Measurements from ENCODE around the gene MMP14.
"Not testable (repeated sequence)": the region's sequence is repeated elsewhere in the genome, so short reads cannot be mapped to it uniquely, and the experiment has no call there.

MMP14 gene

GRCh38 chr14:22836301-22837113 is at the start of gene MMP14:
TSS of gene MMP14 (plus strand) at chr14:22836585. CDS start at chr14:22836818, 233 bp downstream.
- FAIRE-seq, result peak; percentile 86

- no peak for FAIRE-seq
These were observed 49.7 kb upstream of the MMP14 start for GRCh38 chr14:22786685-22787084.

GRCh38 chr14:22791301-22791700 is 45.1 kb upstream of the MMP14 start:
- no peak for FAIRE-seq

- no peak for FAIRE-seq
These were observed 44.2 kb upstream of the MMP14 start for GRCh38 chr14:22792158-22792557.

- FAIRE-seq, result not testable (repeated sequence)
These were observed 42.8 kb upstream of the MMP14 start for GRCh38 chr14:22793550-22793949.

GRCh38 chr14:22793976-22794375 is 42.4 kb upstream of the MMP14 start:
- FAIRE-seq, result no peak

GRCh38 chr14:22794551-22794951 is 41.8 kb upstream of the MMP14 start:
- no peak for FAIRE-seq

- FAIRE-seq, result no peak
These were observed 40.2 kb upstream of the MMP14 start for GRCh38 chr14:22796087-22796707.

- FAIRE-seq, result no peak
These were observed 39.1 kb upstream of the MMP14 start for GRCh38 chr14:22797017-22797917.

GRCh38 chr14:22798528-22798927 is 37.9 kb upstream of the MMP14 start:
- FAIRE-seq, result no peak

GRCh38 chr14:22800346-22800745 is 36.0 kb upstream of the MMP14 start:
- no peak for FAIRE-seq

- FAIRE-seq, result no peak
These were observed 34.7 kb upstream of the MMP14 start for GRCh38 chr14:22801716-22802115.

GRCh38 chr14:22802860-22803686 is 33.3 kb upstream of the MMP14 start:
- no peak for FAIRE-seq

GRCh38 chr14:22803687-22803974 is 32.8 kb upstream of the MMP14 start:
- FAIRE-seq, result no peak

- FAIRE-seq, result not testable (repeated sequence)
These were observed 31.1 kb upstream of the MMP14 start for GRCh38 chr14:22805235-22805634.

GRCh38 chr14:22807432-22808087 is 28.8 kb upstream of the MMP14 start:
- FAIRE-seq, result no peak

- no peak for FAIRE-seq
These were observed 27.8 kb upstream of the MMP14 start for GRCh38 chr14:22808388-22809209.

- no peak for FAIRE-seq
These were observed 24.7 kb upstream of the MMP14 start for GRCh38 chr14:22811722-22812121.

GRCh38 chr14:22812744-22813143 is 23.6 kb upstream of the MMP14 start:
- no peak for FAIRE-seq

GRCh38 chr14:22813145-22813544 is 23.2 kb upstream of the MMP14 start:
- FAIRE-seq, result no peak

GRCh38 chr14:22814373-22814772 is 22.0 kb upstream of the MMP14 start:
- no peak for FAIRE-seq
